ENCODE results near the gene EPS8L1.

GRCh38 chr19:55076321-55076720 is 652 bp downstream of the EPS8L1 start:
- TF ChIP-seq CTCF (conservative IDR thresholded peaks at IDR 0.05; ENCODE audit: low read depth, low read length) (no peak), EZH2 (IDR thresholded peaks at IDR 0.05; ENCODE audit: low read length, unreplicated experiment) (no peak)
